CD4-positive, alpha-beta T cell (primary cell): ENCODE data around the gene SMAP2. TPM values are rescaled to one million over a fixed set of nuclear protein-coding genes. Genes with fewer than 3 reads are reported as not detected.

Experiments
- ATAC-seq: fragments of 200-7000 bp; cut with Tn5 transposase; one replicate; pipeline ENCODE4 v1.10.0; 2022; ENCODE audit warnings: mild to moderate bottlenecking; ENCODE audit not compliant: poor library complexity
- CTCF ChIA-PET: fragments of 350-600 bp; sonication (Branson Sonifier 250); formaldehyde crosslinking; loops from one replicate; lab custom pipeline; 2021; ENCODE audit warnings: antibody characterized with exemption, inconsistent platforms; lab: Charles Lee
- POLR2A ChIA-PET: fragments of 350-600 bp; sonication (Branson Sonifier 250); formaldehyde crosslinking; loops from one replicate; lab custom pipeline; 2021; ENCODE audit warnings: antibody characterized with exemption, inconsistent platforms; lab: Charles Lee
- DNase-seq, 14 experiments: peaks; one replicate each; pipeline ENCODE4 v3.0.0-alpha.2; 2013 to 2020; ENCODE audit warnings: mixed read lengths in 2 of 14
- H3K27ac ChIP-seq, 2 donors: one replicate each; pipeline versions ENCODE4 v1.5.1 to v1.7.0; 2013; ENCODE audit warnings: low read length in 2 of 2, low read depth in 1 of 2, mild to moderate bottlenecking in 1 of 2
- H3K27me3 ChIP-seq, 2 experiments: 1 replicate in 1 of 2; 2 replicates in 1 of 2; pipeline versions ENCODE4 v1.6.1 to v1.7.0; 2013; ENCODE audit warnings: low read length in 2 of 2, control low read depth in 1 of 2, mild to moderate bottlenecking in 1 of 2, moderate library complexity in 1 of 2; ENCODE audit not compliant: insufficient read depth in 2 of 2, control insufficient read depth in 1 of 2
- H3K36me3 ChIP-seq: one replicate; pipeline ENCODE4 v1.6.1; 2013; ENCODE audit warnings: low read length, control low read depth; ENCODE audit not compliant: insufficient read depth
- H3K4me1 ChIP-seq: one replicate; pipeline ENCODE4 v1.6.1; 2013; ENCODE audit warnings: low read length, control low read depth; ENCODE audit not compliant: insufficient read depth
- H3K4me3 ChIP-seq: one replicate; pipeline ENCODE4 v1.5.1; 2013; ENCODE audit warnings: mild to moderate bottlenecking, low read length, moderate library complexity
- H3K9me3 ChIP-seq, 2 experiments: 1 replicate in 1 of 2; 2 replicates in 1 of 2; pipeline versions ENCODE4 v1.6.1 to v1.7.0; 2013; ENCODE audit warnings: low read length in 2 of 2, mild to moderate bottlenecking in 2 of 2, control low read depth in 1 of 2, moderate library complexity in 1 of 2; ENCODE audit not compliant: control insufficient read depth in 1 of 2, insufficient read depth in 1 of 2
- H3K27ac Mint-ChIP-seq: one replicate; pipeline ENCODE4 v1.8.0; 2020; ENCODE audit warnings: mixed read lengths
- H3K27me3 Mint-ChIP-seq: one replicate; pipeline ENCODE4 v1.8.0; 2021; ENCODE audit warnings: mixed read lengths
- H3K36me3 Mint-ChIP-seq: one replicate; pipeline ENCODE4 v1.8.0; 2021; ENCODE audit warnings: low read depth, mixed read lengths
- H3K4me1 Mint-ChIP-seq: one replicate; pipeline ENCODE4 v1.8.0; 2021; ENCODE audit warnings: low read depth, mixed read lengths
- H3K4me3 Mint-ChIP-seq: one replicate; pipeline ENCODE4 v1.8.0; 2020; ENCODE audit warnings: mild to moderate bottlenecking, mixed read lengths
- H3K9me3 Mint-ChIP-seq: one replicate; pipeline ENCODE4 v1.8.0; 2020; ENCODE audit warnings: mixed read lengths
- CTCF ChIP-seq: fragments of 200-600 bp; IDR thresholded peaks from one replicate; pipeline ENCODE4 v1.8.0; 2022; ENCODE audit warnings: antibody characterized with exemption, mild to moderate bottlenecking
- intact Hi-C, 2 experiments: fragments of 100-400 bp; cut with DNase I in 1 of 2; cut with micrococcal nuclease in 1 of 2; formaldehyde crosslinking; loops; one replicate each; pipeline versions ENCODE4 v1.15.1 to v1.9.0; 2023 to 2025; cut with DNase I, micrococcal nuclease
- total RNA-seq, 174 experiments: library from RNA in 2 of 174; stranded (reverse) in 2 of 174; gene quantifications; one replicate each; pipeline ENCODE4 v1.2.3 and lab custom pipeline; 2021 to 2026

SMAP2 gene
- total RNA-seq, 2 experiments from 2014 or later, result 214 to 216 TPM

GRCh38 chr1:40413527-40414252, 40.2 kb downstream of the SMAP2 start:
- Histone ChIP-seq H3K9me3 (no peaks in the 10 kb centered on the region), H3K27me3 (no peaks in the 10 kb centered on the region), H3K27ac (no peak overlapping the region), H3K4me1 (no peaks in the 10 kb centered on the region), H3K36me3 (peaks cover 99% of the 10 kb centered on the region), H3K4me3 (no peak overlapping the region)
- Mint-ChIP-seq H3K27ac (peak overlapping the region; percentile 47), H3K36me3 (peaks cover 100% of the 10 kb centered on the region), H3K4me1 (peaks cover 38% of the 10 kb centered on the region), H3K9me3 (no peaks in the 10 kb centered on the region), H3K4me3 (no peak overlapping the region), H3K27me3 (no peaks in the 10 kb centered on the region)
- ATAC-seq (no peak), DNase-seq (no peak)
- ChIA-PET POLR2A (no interaction called here), CTCF (no interaction called here)
- intact Hi-C loops, result no loop called here
- TF ChIP-seq CTCF, result no peak

GRCh38 chr1:40414331-40414730, 40.8 kb downstream of the SMAP2 start:
- H3K27ac Mint-ChIP-seq, result peak overlapping the region; percentile 47
- peaks cover 100% of the 10 kb centered on the region for H3K36me3 Mint-ChIP-seq
- Histone ChIP-seq H3K27ac (no peak overlapping the region), H3K36me3 (peaks cover 97% of the 10 kb centered on the region), H3K27me3 (no peaks in the 10 kb centered on the region), H3K4me3 (no peak overlapping the region), H3K9me3 (no peaks in the 10 kb centered on the region), H3K4me1 (no peaks in the 10 kb centered on the region)
- ChIA-PET CTCF (interaction anchor here (0.7 kb wide), 1 partner anchor 75 kb away, joined by 3 read pairs; no protein-coding TSS in a partner anchor), POLR2A (no interaction called here)
- H3K4me1 Mint-ChIP-seq, result peaks cover 40% of the 10 kb centered on the region
- no peaks in the 10 kb centered on the region for H3K27me3 Mint-ChIP-seq
- no peak overlapping the region for H3K4me3 Mint-ChIP-seq
- H3K9me3 Mint-ChIP-seq, result no peaks in the 10 kb centered on the region
- DNase-seq (no peak), ATAC-seq (peak; percentile 51)
- no peak for TF ChIP-seq CTCF
- intact Hi-C loops, result no loop called here

GRCh38 chr1:40416709-40417108, 43.2 kb downstream of the SMAP2 start:
- H3K4me3 ChIP-seq, result no peak overlapping the region
- TF ChIP-seq CTCF, result no peak
- CTCF ChIA-PET, result no interaction called here
- no peaks in the 10 kb centered on the region for H3K9me3 ChIP-seq
- Mint-ChIP-seq H3K27me3 (no peaks in the 10 kb centered on the region), H3K4me1 (peaks cover 28% of the 10 kb centered on the region), H3K36me3 (peaks cover 99% of the 10 kb centered on the region), H3K9me3 (no peaks in the 10 kb centered on the region), H3K4me3 (no peak overlapping the region), H3K27ac (peak overlapping the region; percentile 47)
- DNase-seq (no peak), ATAC-seq (no peak)
- no peak overlapping the region for H3K27ac ChIP-seq
- no peaks in the 10 kb centered on the region for H3K4me1 ChIP-seq
- POLR2A ChIA-PET, result no interaction called here
- intact Hi-C loops, result no loop called here
- peaks cover 82% of the 10 kb centered on the region for H3K36me3 ChIP-seq
- H3K27me3 ChIP-seq, result no peaks in the 10 kb centered on the region
